Retinal pigment epithelial cell (primary cell): Measurements from ENCODE around the gene AP1AR.
A peak's percentile ranks its signal among the peaks of the same experiment; 100 is the strongest.

Source experiments
- DNase-seq: peaks from one replicate; pipeline ENCODE4 v3.0.0-alpha.2; 2010; ENCODE audit warnings: low read depth
- H3K4me3 ChIP-seq: 2 replicates; pipeline ENCODE4 v1.5.1; 2011; ENCODE audit warnings: mild to moderate bottlenecking, low read length, control low read depth, moderate library complexity
- TF ChIP-seq, protein P1 (sequence below): conservative IDR thresholded peaks from 2 replicates; pipeline ENCODE4 v1.5.1; 2011; ENCODE audit warnings: low read depth, low read length, control low read depth, inconsistent platforms

Gene AP1AR

GRCh38 chr4:112210777-112211176 lies 20.8 kb upstream of the AP1AR start:
- TF ChIP-seq, protein P1, sequence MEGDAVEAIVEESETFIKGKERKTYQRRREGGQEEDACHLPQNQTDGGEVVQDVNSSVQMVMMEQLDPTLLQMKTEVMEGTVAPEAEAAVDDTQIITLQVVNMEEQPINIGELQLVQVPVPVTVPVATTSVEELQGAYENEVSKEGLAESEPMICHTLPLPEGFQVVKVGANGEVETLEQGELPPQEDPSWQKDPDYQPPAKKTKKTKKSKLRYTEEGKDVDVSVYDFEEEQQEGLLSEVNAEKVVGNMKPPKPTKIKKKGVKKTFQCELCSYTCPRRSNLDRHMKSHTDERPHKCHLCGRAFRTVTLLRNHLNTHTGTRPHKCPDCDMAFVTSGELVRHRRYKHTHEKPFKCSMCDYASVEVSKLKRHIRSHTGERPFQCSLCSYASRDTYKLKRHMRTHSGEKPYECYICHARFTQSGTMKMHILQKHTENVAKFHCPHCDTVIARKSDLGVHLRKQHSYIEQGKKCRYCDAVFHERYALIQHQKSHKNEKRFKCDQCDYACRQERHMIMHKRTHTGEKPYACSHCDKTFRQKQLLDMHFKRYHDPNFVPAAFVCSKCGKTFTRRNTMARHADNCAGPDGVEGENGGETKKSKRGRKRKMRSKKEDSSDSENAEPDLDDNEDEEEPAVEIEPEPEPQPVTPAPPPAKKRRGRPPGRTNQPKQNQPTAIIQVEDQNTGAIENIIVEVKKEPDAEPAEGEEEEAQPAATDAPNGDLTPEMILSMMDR = no peak
- DNase-seq = no peak
- H3K4me3 ChIP-seq = no peak overlapping the region

GRCh38 chr4:112213091-112213490 lies 18.5 kb upstream of the AP1AR start:
- TF ChIP-seq, protein P1 = no peak
- H3K4me3 ChIP-seq = no peak overlapping the region
- no peak for DNase-seq

DNA sequence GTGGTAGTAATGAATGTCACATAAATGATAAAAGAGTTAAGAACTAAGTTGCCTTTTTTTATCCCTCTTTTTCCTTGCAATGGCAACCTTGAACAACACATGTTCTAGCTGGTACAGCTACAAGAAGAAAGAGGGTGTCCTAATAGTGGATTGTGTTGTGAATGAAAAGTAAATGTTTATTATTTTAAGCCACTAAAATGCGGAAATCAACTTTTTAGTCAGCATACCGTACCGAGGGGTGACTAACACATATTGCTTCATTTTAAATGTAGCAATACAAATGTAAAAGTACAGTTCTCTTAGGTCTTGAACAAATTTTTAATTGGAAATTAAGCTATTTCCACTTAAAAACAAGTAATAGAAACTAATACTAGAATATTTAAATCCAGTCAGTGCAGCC lies 17.7 kb upstream of the AP1AR start:
- no peak for DNase-seq
- TF ChIP-seq, protein P1 = no peak
- H3K4me3 ChIP-seq = no peak overlapping the region

DNA sequence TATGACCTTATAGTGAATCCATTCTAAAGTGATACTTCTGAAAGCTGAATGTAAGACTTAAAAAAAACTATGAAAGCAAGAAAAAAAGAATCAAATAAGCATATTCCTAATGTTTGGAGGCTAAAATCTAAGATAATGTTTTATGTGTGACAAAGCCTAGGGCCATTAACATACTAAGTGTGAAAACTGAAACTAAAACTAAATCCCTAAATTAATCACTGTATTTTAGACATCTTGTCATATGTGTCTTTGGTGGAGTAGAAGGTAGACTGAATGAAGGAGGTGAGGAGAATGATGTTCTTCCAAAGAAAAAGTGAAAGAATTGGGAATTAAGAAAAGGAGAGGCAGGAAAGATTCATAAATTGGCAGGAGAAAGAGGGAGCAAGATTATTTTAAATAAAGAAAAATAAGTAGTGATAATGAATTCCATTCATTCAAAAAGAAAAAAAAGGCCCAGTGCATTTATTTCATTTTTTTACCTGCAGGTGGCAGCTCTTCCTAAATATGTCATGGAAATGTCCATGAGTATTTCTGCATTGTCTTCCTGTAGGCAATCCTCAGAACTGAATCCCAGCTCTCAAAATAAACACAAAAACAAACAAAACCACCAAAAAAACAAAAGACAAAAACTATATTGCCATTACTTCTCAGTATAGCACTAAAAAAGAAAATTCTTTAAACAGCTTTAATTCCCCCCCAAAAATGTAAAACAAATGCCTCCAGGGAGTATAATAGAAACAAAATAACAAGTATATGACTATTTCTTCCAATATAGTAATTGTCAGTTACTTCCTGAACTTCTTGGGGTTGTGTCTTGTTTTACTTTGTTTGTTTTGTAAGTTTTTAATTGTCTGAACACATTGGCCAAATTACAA lies 17.0 kb upstream of the AP1AR start:
- H3K4me3 ChIP-seq = no peak overlapping the region
- DNase-seq = no peak
- TF ChIP-seq, protein P1 = peak; percentile 40

- no peak overlapping the region for H3K4me3 ChIP-seq
- TF ChIP-seq, protein P1 = no peak
- no peak for DNase-seq
Measured at GRCh38 chr4:112219826-112220366, 11.7 kb upstream of the AP1AR start.

DNA sequence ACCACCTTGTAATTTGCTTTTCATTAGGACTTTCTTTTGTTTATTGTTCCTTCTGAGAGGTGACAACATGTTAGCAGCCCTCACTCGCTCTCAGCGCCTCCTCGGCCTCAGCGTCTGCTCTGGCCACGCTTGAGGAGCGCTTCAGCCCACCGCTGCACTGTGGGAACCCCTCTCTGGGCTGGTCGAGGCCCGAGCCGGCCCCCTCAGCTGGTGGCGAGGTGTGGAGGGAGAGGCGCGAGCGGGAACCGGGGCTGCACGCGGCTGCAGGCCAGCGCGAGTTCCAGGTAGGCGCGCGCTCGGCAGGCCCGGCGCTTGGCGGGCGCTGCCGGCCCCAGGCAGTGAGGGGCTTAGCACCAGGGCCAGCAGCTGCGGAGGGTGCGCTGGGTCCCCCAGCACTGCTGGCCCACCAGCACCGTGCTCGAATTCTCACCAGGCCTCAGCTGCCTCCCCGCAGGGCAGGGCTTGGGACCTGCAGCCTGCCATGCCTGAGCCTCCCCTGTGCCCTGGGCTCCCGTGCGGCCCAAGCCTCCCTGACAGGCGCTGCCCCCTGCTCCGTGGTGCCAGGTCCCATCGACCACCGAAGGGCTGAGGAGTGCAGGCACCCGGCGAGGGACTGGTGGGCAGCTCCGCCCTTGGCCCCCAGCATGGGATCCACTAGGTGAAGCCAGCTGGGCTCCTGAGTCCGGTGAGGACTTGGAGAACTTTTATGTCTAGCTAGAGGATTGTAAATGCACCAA lies 9.2 kb upstream of the AP1AR start:
- DNase-seq = no peak
- no peak overlapping the region for H3K4me3 ChIP-seq
- TF ChIP-seq, protein P1 = no peak
